ENCODE results near the gene ZSWIM7. TPM values are rescaled to one million over a fixed set of nuclear protein-coding genes. Genes with fewer than 3 reads are reported as not detected.

ZSWIM7 gene
- total RNA-seq, 2 experiments from 2014 or later = 14.5 to 18.2 TPM

- ATAC-seq (no peak), DNase-seq (no peak)
- Mint-ChIP-seq H3K4me1 (ENCODE audit: low read depth) (peaks cover 26% of the 10 kb centered on the region), H3K36me3 (ENCODE audit: low read depth) (no peaks in the 10 kb centered on the region), H3K27ac (no peak overlapping the region), H3K27me3 (peaks cover 8% of the 10 kb centered on the region), H3K4me3 (no peak overlapping the region), H3K9me3 (no peaks in the 10 kb centered on the region)
- intact Hi-C loops (cut with micrococcal nuclease) = no loop called here
- no peak for TF ChIP-seq CTCF (IDR thresholded peaks at IDR 0.05)
- POLR2A ChIA-PET = interaction anchor here (1.2 to 1.8 kb wide), 2 partner anchors 10 to 16 kb away, joined by 3 to 4 read pairs; no protein-coding TSS in a partner anchor
- CTCF ChIA-PET = no interaction called here
Measured at GRCh38 chr17:15966183-15966878, 33.2 kb downstream of the ZSWIM7 start.

DNA sequence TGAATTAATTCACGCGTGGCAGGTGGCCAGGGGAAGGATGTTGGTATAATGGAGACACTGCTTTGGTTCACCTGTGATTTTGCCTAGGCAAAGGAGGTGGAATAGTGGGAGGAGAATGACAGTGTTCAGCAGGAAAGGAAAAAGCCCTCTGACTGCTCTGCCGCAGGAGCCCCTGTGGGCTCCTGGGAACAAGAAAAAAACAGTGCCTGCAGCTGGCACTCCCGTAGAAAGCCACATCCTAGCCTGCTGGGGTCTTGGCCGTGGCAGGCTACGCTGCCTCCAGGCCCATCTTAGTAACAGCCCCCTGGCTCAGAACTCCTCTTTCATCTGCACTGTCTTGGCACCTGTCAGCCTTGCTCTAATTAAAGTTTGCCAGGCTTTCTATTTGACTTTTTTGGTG, 34.0 kb downstream of the ZSWIM7 start:
- Mint-ChIP-seq H3K4me3 (no peak overlapping the region), H3K27me3 (peaks cover 10% of the 10 kb centered on the region), H3K9me3 (no peaks in the 10 kb centered on the region), H3K27ac (no peak overlapping the region), H3K4me1 (ENCODE audit: low read depth) (peaks cover 27% of the 10 kb centered on the region), H3K36me3 (ENCODE audit: low read depth) (no peaks in the 10 kb centered on the region)
- CTCF ChIA-PET = interaction anchor here (1.0 to 1.3 kb wide), 3 partner anchors 17 to 32 kb away, joined by 3 to 4 read pairs (median 3); no protein-coding TSS in a partner anchor
- ATAC-seq = no peak
- intact Hi-C loops (cut with micrococcal nuclease) = no loop called here
- no peak for DNase-seq
- POLR2A ChIA-PET = interaction anchor here (0.7 to 1.8 kb wide), 2 partner anchors 11 to 21 kb away, joined by 3 to 4 read pairs; partner anchors contain the start of gene ADORA2B
- no peak for TF ChIP-seq CTCF (IDR thresholded peaks at IDR 0.05)

- no peak overlapping the region for H3K27ac Mint-ChIP-seq
- POLR2A ChIA-PET = interaction anchor here (0.5 kb wide), 1 partner anchor 38 kb away, joined by 3 read pairs; no protein-coding TSS in a partner anchor
- ATAC-seq (no peak), DNase-seq (no peak)
- peaks cover 10% of the 10 kb centered on the region for H3K27me3 Mint-ChIP-seq
- intact Hi-C loops (cut with micrococcal nuclease) = no loop called here
- H3K36me3 Mint-ChIP-seq (ENCODE audit: low read depth) = no peaks in the 10 kb centered on the region
- H3K9me3 Mint-ChIP-seq = no peaks in the 10 kb centered on the region
- CTCF ChIA-PET = no interaction called here
- H3K4me3 Mint-ChIP-seq = no peak overlapping the region
- no peak for TF ChIP-seq CTCF (IDR thresholded peaks at IDR 0.05)
- peaks cover 39% of the 10 kb centered on the region for H3K4me1 Mint-ChIP-seq (ENCODE audit: low read depth)
Measured at GRCh38 chr17:15963670-15964110, 35.8 kb downstream of the ZSWIM7 start.

- H3K36me3 Mint-ChIP-seq (ENCODE audit: low read depth) = no peaks in the 10 kb centered on the region
- H3K4me3 Mint-ChIP-seq = no peak overlapping the region
- no peak for TF ChIP-seq CTCF (IDR thresholded peaks at IDR 0.05)
- H3K9me3 Mint-ChIP-seq = no peaks in the 10 kb centered on the region
- H3K4me1 Mint-ChIP-seq (ENCODE audit: low read depth) = peaks cover 35% of the 10 kb centered on the region
- DNase-seq (no peak), ATAC-seq (no peak)
- POLR2A ChIA-PET = interaction anchor here (1.0 to 2.3 kb wide), 8 partner anchors 9 to 45 kb away, joined by 3 to 19 read pairs (median 4); partner anchors contain the start of genes ADORA2B, TTC19 and ZSWIM7
- H3K27me3 Mint-ChIP-seq = peaks cover 14% of the 10 kb centered on the region
- H3K27ac Mint-ChIP-seq = no peak overlapping the region
- CTCF ChIA-PET = interaction anchor here (1.1 to 1.4 kb wide), 3 partner anchors 13 to 62 kb away, joined by 3 to 4 read pairs (median 3); partner anchors contain the start of gene ADORA2B
- intact Hi-C loops (cut with micrococcal nuclease) = loop anchor here (5.0 kb wide), 1 partner anchor 39 kb away; the partner anchor contains the start of genes TTC19 and ZSWIM7
Measured at GRCh38 chr17:15958484-15958854, 41.0 kb downstream of the ZSWIM7 start.

Measured in activated CD8-positive, alpha-beta T cell treated with anti-CD3 and anti-CD28 coated beads for 36 hours (primary cell).